IPS DF 19.7 (cell line): ENCODE results near the gene TTC4.

ENCODE experiments used
- DNase-seq: peaks from one replicate; pipeline ENCODE4 v3.0.0-alpha.2; 2013; ENCODE audit warnings: low read depth, low spot score

The TTC4 gene

GRCh38 chr1:54715493-54716298, at the start of gene TTC4:
Gene TTC4, plus strand, starts transcription at chr1:54715861. Its CDS starts 48 bp downstream, at chr1:54715909.
- peak; percentile 20 for DNase-seq

- DNase-seq: no peak
Observed at GRCh38 chr1:54666333-54666732, 49.3 kb upstream of the TTC4 start.

DNA sequence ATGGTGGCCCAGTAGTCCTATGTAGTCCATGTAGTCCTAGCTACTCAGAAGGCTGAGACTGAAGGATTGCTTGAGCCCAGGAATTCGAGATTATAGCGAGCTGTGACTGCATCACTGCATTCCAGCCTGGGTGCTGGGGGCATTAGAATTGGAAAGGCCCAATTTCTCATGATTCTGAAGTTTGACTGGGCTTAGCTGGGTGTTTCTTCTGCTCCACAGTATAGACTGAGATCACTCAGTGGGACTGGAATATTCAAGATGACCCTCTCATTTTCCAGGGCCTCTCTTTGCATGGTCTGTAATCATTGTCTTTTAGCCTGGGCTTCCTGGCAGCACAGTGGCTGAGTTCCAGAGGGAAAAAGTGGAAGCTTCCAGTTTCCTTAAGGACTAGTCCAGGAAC, 47.9 kb upstream of the TTC4 start:
- no peak for DNase-seq

DNA sequence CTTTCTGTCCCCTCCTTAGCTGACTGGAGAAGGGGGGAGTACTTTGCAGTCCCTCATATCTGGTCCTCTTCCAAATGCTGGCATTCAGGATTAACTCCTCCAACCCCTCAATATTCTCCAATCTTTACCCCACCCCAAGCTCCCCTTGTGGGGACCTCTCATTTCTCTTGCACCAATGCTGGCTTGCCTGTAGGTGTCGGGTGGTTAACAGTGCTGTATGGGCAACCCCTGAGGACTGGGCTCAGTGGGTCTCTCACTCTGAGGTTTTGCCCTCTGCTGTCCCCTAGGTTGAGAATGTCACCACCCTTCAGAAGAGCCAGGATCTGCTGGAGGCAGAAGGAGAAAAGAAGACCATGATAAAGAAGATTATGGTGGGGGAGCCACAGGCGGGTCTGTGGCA, 47.1 kb upstream of the TTC4 start:
- no peak for DNase-seq

- peak; percentile 25 for DNase-seq
Observed at GRCh38 chr1:54671985-54672608, 43.6 kb upstream of the TTC4 start.

DNA sequence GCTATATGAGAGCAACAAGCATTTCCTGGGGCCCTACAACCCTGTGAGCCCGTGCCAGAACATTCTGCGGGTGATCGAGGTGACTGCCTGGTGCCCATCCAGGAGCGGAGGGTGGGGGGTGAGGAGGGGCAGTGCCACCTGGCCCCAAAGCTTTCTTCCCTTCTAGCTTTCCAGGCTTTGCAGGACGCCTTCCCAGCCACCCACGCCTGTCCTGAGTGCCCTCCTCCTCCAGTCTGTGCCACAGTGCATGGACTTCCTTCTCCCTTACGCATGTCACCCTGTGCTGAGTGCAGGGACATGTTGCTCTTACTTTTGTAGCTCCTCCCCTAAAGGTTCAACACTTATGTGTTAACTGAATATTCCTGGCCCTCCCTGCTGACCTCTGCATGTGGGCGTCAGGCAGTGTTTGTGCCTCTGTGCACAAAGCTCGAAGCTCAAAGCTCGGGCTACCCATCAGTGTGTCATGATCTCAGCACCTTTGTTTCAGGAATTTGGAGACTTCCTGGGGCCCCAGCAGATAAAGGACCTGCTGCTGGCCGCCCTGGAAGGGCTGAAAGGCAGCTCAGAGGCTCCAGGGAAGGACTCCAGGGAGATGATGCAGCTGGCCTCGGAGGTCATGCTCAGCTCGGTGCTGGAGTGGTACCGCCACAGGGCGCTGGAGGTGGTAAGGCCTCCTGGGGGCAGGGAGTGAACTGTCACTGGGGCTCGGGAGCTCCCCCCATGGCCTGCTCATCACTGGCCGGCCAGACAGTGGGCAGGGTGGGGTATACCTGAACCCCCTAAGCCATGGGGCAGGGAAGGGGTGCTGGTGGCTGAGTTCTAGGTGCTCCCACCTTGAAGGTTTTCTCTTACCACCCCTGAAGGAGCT, 36.7 kb upstream of the TTC4 start:
- DNase-seq: no peak

- no peak for DNase-seq
Observed at GRCh38 chr1:54679706-54680105, 36.0 kb upstream of the TTC4 start.

DNA sequence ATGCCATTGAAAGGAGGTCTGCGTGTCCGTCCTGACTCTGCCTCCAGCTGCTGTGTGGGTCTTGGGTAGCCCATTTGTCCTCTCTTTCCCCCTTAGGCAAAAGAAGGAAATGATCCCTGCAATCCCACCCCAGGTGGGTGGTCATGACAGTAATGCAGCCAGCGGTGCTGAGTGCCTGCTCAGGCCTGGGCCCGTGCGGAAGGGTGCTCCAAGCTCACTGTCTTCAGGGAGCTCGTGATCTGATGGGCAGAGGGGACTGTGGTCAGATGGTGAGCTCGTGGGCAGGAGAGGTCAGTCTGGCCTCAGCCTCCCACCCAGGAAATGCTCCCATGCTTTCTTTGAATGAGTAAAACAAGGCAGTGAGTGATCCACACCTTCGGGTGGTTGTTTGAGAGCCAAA, 35.3 kb upstream of the TTC4 start:
- no peak for DNase-seq

GRCh38 chr1:54681358-54681757, 34.3 kb upstream of the TTC4 start:
- DNase-seq: no peak

- DNase-seq: no peak
Observed at GRCh38 chr1:54683453-54683852, 32.2 kb upstream of the TTC4 start.

GRCh38 chr1:54685335-54685905, 30.2 kb upstream of the TTC4 start:
- DNase-seq: no peak

DNA sequence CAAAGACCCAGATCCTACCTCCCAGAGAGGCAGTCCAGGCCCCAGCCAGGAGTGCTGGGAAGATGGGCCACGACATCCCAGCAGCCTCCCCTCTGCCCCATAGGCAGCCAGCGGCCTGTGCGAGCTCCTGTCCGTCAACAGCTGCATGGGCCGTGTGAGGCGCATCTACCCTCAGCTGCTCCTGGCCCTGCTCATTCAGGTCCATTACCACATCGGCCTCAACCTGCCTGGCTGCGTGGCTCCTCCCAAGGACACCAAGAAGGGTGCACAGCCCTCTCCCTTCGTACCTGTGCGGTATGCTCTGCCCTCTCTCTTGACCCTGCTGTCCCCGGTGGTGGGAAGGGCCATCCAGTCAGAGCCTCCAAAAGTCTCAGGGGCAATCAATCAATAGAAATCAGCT, 29.5 kb upstream of the TTC4 start:
- no peak for DNase-seq

- no peak for DNase-seq
Observed at GRCh38 chr1:54694771-54695170, 20.9 kb upstream of the TTC4 start.

GRCh38 chr1:54695221-54695620, 20.4 kb upstream of the TTC4 start:
- DNase-seq: no peak

DNA sequence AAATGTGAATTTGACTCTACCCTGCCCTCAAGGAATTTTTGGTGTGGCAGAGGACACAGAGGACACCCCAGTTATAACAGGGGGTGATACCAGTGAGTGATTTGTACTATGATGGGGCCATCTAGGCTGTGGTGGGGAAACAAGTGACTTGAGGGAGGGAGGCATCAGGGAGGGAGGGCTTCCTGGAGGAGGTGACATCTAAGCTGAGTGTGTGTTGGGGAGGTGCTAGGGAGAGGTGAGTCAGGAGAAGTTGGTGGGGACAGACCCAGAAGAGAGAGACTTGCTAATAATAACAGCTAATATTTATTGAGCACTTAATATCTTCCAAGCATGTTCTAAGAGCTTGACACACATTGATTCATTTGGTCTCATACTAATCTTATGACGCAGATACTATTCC, 19.9 kb upstream of the TTC4 start:
- DNase-seq: no peak

- no peak for DNase-seq
Observed at GRCh38 chr1:54696262-54696661, 19.4 kb upstream of the TTC4 start.

DNA sequence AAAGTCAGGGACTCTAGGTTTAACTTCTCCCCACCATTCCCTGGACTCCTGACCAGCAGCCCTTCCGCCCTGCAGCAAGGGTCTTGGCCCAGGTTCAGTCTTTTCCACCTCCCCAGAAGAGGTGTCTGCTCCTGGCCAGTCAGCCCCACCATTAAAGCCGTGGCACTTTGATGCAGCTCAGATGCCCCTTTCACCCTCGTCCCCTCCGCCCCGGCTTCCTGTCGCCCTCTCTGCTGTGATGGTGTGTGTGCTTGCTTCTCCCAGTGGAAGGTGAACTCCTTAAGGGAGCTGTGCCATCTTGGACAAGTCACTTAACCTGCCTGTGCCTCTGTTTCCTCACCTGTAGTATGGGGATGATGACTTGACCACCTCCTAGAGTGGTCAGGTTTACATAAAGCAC, 17.8 kb upstream of the TTC4 start:
- no peak for DNase-seq

DNA sequence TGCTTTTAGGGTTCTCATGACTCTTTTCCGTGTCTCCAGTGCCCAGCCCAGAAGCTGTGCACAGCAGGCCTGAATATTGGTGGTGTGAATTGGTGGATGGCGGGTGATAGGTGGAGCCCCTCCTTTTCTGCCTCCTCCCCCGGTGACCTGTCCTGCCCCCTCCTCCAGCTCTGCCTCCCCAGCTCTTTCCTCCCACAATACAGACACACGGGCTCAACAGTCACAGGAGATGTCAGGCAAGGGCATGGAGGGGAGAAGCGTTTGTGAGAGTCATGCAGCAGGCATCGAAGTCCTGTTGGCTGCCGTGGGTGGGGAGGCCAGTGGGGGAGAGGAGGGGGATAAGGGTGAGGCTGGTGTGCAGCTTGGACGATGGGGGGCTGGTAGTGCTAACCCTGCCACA, 17.3 kb upstream of the TTC4 start:
- no peak for DNase-seq

- DNase-seq: no peak
Observed at GRCh38 chr1:54699936-54700525, 15.6 kb upstream of the TTC4 start.

DNA sequence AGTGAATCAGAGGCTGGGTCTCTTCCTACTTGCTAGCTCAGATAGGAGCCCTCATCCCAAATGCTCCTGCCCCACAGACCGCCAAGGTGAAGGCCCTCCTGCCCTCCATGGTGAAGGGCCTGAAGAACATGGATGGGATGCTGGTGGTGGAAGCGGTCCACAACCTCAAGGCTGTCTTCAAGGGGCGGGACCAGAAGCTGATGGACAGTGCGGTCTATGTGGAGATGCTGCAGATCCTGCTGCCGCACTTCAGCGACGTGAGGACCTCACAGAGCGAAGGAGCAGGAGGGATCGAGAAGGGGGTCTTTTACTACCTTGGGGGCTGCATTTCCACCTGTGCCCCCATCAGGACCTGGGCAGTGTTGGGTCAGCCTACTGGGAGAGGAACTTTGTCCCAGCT, 14.6 kb upstream of the TTC4 start:
- no peak for DNase-seq

- DNase-seq: no peak
Observed at GRCh38 chr1:54701996-54702395, 13.7 kb upstream of the TTC4 start.

- DNase-seq: no peak
Observed at GRCh38 chr1:54703471-54703870, 12.2 kb upstream of the TTC4 start.
